ENCODE measurements around the gene PAFAH2. TPM values are rescaled to one million over a fixed set of nuclear protein-coding genes. Genes with fewer than 3 reads are reported as not detected.

PAFAH2 gene
- total and polyA plus RNA-seq, 2 of the 13 experiments (the other 11 are each of a cell fraction or from before 2014, with no cell fraction given), result 6.9 to 9.4 TPM

- FAIRE-seq (no peak), DNase-seq (ENCODE audit: low spot score) (no peak), ATAC-seq (no peak)
- H3K4me2 ChIP-seq (ENCODE audit: low read depth, low read length), result no peak overlapping the region
- BruUV-seq (replicated peaks), result no TSS peak
- H3K9me3 ChIP-seq (ENCODE audit: low read length), result no peaks in the 10 kb centered on the region
- peaks cover 0 to 21% of the 10 kb centered on the region in 2 experiments; a peak in 3 of 5 replicates for H3K27me3 ChIP-seq (ENCODE audit: control insufficient read depth in 1 of 2, insufficient read depth in 2 of 2, low read length in 2 of 2)
- no peaks in the 10 kb centered on the region for H3K36me3 ChIP-seq (replicated peaks in 1 of 2; ENCODE audit: control insufficient read depth in 1 of 2, insufficient read depth in 2 of 2, low read length in 2 of 2)
- no peak overlapping the region for H2AFZ ChIP-seq (ENCODE audit: low read length)
- ChIA-PET POLR2A (no interaction called here), CTCF (ENCODE audit: low intra/inter-chr PET ratio, low total read pairs) (no interaction called here)
- peaks cover 11% of the 10 kb centered on the region; the same call in 1 of the 2 replicates for H3K4me1 ChIP-seq (ENCODE audit: insufficient read depth, low read length)
- in situ Hi-C loops (cut with HindIII; ENCODE audit: extremely low pct_ligation_motif_present, low pct_unique_long_range_greater_than_20kb) (no loop called here), intact Hi-C loops (cut with micrococcal nuclease; ENCODE audit: unreplicated experiment) (no loop called here)
- H3K79me2 ChIP-seq (ENCODE audit: insufficient read depth, low read length), result no peaks in the 10 kb centered on the region
- no peaks in the 10 kb centered on the region for H4K20me1 ChIP-seq (ENCODE audit: insufficient read depth, low read length)
- no peak overlapping the region for H3K27ac ChIP-seq (ENCODE audit: extremely low read length, insufficient read depth, low read length)
- TF ChIP-seq ZNF280D (CRISPR knock-in tag; IDR thresholded peaks at IDR 0.05) (no peak), ZNF780A (CRISPR knock-in tag; IDR thresholded peaks at IDR 0.05) (no peak), ZNF367 (CRISPR knock-in tag; IDR thresholded peaks at IDR 0.05; ENCODE audit: borderline replicate concordance) (no peak), CSRNP2 (CRISPR knock-in tag; conservative IDR thresholded peaks at IDR 0.05; ENCODE audit: low read depth) (no peak), ISL2 (CRISPR knock-in tag; IDR thresholded peaks at IDR 0.05) (no peak), ZBTB7A (CRISPR knock-in tag; IDR thresholded peaks at IDR 0.05) (no peak), KDM2A (CRISPR knock-in tag; IDR thresholded peaks at IDR 0.05; ENCODE audit: borderline replicate concordance, low read depth) (no peak), MED13 (CRISPR knock-in tag; IDR thresholded peaks at IDR 0.05) (no peak), MZF1 (CRISPR knock-in tag; IDR thresholded peaks at IDR 0.05; ENCODE audit: borderline replicate concordance) (no peak), DRAP1 (CRISPR knock-in tag; IDR thresholded peaks at IDR 0.05) (no peak), FOXO4 (CRISPR knock-in tag; conservative IDR thresholded peaks at IDR 0.05) (no peak), GZF1 (CRISPR knock-in tag; IDR thresholded peaks at IDR 0.05) (no peak), ZNF672 (CRISPR knock-in tag; IDR thresholded peaks at IDR 0.05) (no peak)
- H3K9ac ChIP-seq (ENCODE audit: insufficient read depth, low read depth, low read length), result no peak overlapping the region
- 60% methylated on average over 4 of the region's 4 CpGs for WGBS (ENCODE audit: low lambda C conversion rate)
- no peak overlapping the region for H3K4me3 ChIP-seq (replicated peaks in 1 of 3; ENCODE audit: insufficient read depth in 1 of 3, low read depth in 2 of 3, low read length in 3 of 3)
These were observed 60.9 kb downstream of the PAFAH2 start for GRCh38 chr1:25936947-25937346.
